ENCODE results near the gene APPBP2. TPM values are rescaled to one million over a fixed set of nuclear protein-coding genes. Genes with fewer than 3 reads are reported as not detected.
"Not testable (repeated sequence)": the region's sequence is repeated elsewhere in the genome, so short reads cannot be mapped to it uniquely, and the experiment has no call there.

The APPBP2 gene
- total RNA-seq, 3 donors from 2014 or later (not counting 1 experiment from before 2014, with no cell fraction given) = 18.2 to 23.2 (median 23.0) TPM

- no peaks in the 10 kb centered on the region for H3K36me3 Mint-ChIP-seq
- H3K9me3 Mint-ChIP-seq = no peaks in the 10 kb centered on the region
- H3K27ac ChIP-seq (ENCODE audit: low read length) = peak overlapping the region; percentile 27
- intact Hi-C loops (cut with micrococcal nuclease) = loop anchor here (1.0 kb wide), 1 partner anchor 15 kb away; no protein-coding TSS in a partner anchor
- peaks cover 11 to 12% of the 10 kb centered on the region in 2 donors for H3K4me1 Mint-ChIP-seq
- H3K9me3 ChIP-seq (ENCODE audit: control insufficient read depth, insufficient read depth, low read length) = no peaks in the 10 kb centered on the region
- H3K27me3 ChIP-seq (ENCODE audit: control insufficient read depth, insufficient read depth, low read length) = no peaks in the 10 kb centered on the region
- peaks cover 0 to 3% of the 10 kb centered on the region in 2 donors for H3K27me3 Mint-ChIP-seq (ENCODE audit: low read depth in 2 of 2)
- no peaks in the 10 kb centered on the region for H3K36me3 ChIP-seq (ENCODE audit: control insufficient read depth, insufficient read depth, low read length)
- H3K4me1 ChIP-seq (ENCODE audit: control insufficient read depth, insufficient read depth, low read length) = peaks cover 10% of the 10 kb centered on the region
- H3K27ac Mint-ChIP-seq = peak overlapping the region; percentile 21 to 89
- TF ChIP-seq CTCF (IDR thresholded peaks at IDR 0.05) = peak; percentile 100
- H3K4me3 Mint-ChIP-seq = peak overlapping the region; percentile 83
- H3K4me3 ChIP-seq (ENCODE audit: low read length) = peak overlapping the region; percentile 56
- DNase-seq (peak; percentile 70 to 82), ATAC-seq (peak; percentile 93 to 94 (median 93))
- 2% methylated on average over 66 of the region's 66 CpGs for WGBS (ENCODE audit: insufficient coverage)
Measured at GRCh38 chr17:60421273-60422161, 104.5 kb downstream of the APPBP2 start.

GRCh38 chr17:60419875-60420274 is 106.2 kb downstream of the APPBP2 start:
- H3K27ac ChIP-seq (ENCODE audit: low read length); H3K9me3 ChIP-seq (ENCODE audit: control insufficient read depth, insufficient read depth, low read length); H3K4me3 Mint-ChIP-seq; H3K27me3 ChIP-seq (ENCODE audit: control insufficient read depth, insufficient read depth, low read length); H3K4me3 ChIP-seq (ENCODE audit: low read length); H3K27ac Mint-ChIP-seq; H3K36me3 Mint-ChIP-seq; DNase-seq; ATAC-seq; H3K27me3 Mint-ChIP-seq (ENCODE audit: low read depth in 2 of 2); H3K9me3 Mint-ChIP-seq; H3K36me3 ChIP-seq (ENCODE audit: control insufficient read depth, insufficient read depth, low read length); intact Hi-C loops (cut with micrococcal nuclease): not testable (repeated sequence)
- H3K4me1 ChIP-seq (ENCODE audit: control insufficient read depth, insufficient read depth, low read length) = peaks cover 10% of the 10 kb centered on the region
- 96% methylated on average over 5 of the region's 7 CpGs for WGBS (ENCODE audit: insufficient coverage)
- H3K4me1 Mint-ChIP-seq = peaks cover 11 to 12% of the 10 kb centered on the region in 2 donors

- H3K9me3 ChIP-seq (ENCODE audit: control insufficient read depth, insufficient read depth, low read length); H3K27ac Mint-ChIP-seq; H3K27ac ChIP-seq (ENCODE audit: low read length); ATAC-seq; H3K9me3 Mint-ChIP-seq; H3K36me3 Mint-ChIP-seq; H3K36me3 ChIP-seq (ENCODE audit: control insufficient read depth, insufficient read depth, low read length); intact Hi-C loops (cut with micrococcal nuclease); H3K27me3 ChIP-seq (ENCODE audit: control insufficient read depth, insufficient read depth, low read length); H3K27me3 Mint-ChIP-seq (ENCODE audit: low read depth in 2 of 2); H3K4me3 ChIP-seq (ENCODE audit: low read length); DNase-seq: not testable (repeated sequence)
- H3K4me1 ChIP-seq (ENCODE audit: control insufficient read depth, insufficient read depth, low read length) = peaks cover 10% of the 10 kb centered on the region
- 98% methylated on average over 2 of the region's 4 CpGs for WGBS (ENCODE audit: insufficient coverage)
- Mint-ChIP-seq H3K4me1 (peaks cover 11 to 12% of the 10 kb centered on the region in 2 donors), H3K4me3 (peak overlapping the region; percentile 29)
Measured at GRCh38 chr17:60419003-60419402, 107.0 kb downstream of the APPBP2 start.

GRCh38 chr17:60416368-60416925 is 109.6 kb downstream of the APPBP2 start:
- intact Hi-C loops (cut with micrococcal nuclease) = no loop called here
- Mint-ChIP-seq H3K36me3 (no peaks in the 10 kb centered on the region), H3K4me1 (peaks cover 6 to 7% of the 10 kb centered on the region in 2 donors), H3K9me3 (no peaks in the 10 kb centered on the region), H3K27me3 (ENCODE audit: low read depth in 2 of 2) (peaks cover 6 to 7% of the 10 kb centered on the region in 2 donors), H3K27ac (no peak overlapping the region), H3K4me3 (no peak overlapping the region)
- no peak overlapping the region for H3K4me3 ChIP-seq (ENCODE audit: low read length)
- H3K9me3 ChIP-seq (ENCODE audit: control insufficient read depth, insufficient read depth, low read length) = no peaks in the 10 kb centered on the region
- H3K27me3 ChIP-seq (ENCODE audit: control insufficient read depth, insufficient read depth, low read length) = no peaks in the 10 kb centered on the region
- no peak overlapping the region for H3K27ac ChIP-seq (ENCODE audit: low read length)
- 91% methylated on average over 1 of the region's 2 CpGs for WGBS (ENCODE audit: insufficient coverage)
- TF ChIP-seq CTCF (IDR thresholded peaks at IDR 0.05) = no peak
- H3K4me1 ChIP-seq (ENCODE audit: control insufficient read depth, insufficient read depth, low read length) = peaks cover 3% of the 10 kb centered on the region
- no peak for DNase-seq
- ATAC-seq = no peak
- H3K36me3 ChIP-seq (ENCODE audit: control insufficient read depth, insufficient read depth, low read length) = no peaks in the 10 kb centered on the region

Measured in natural killer cell (primary cell).